Keratinocyte (primary cell): Measurements from ENCODE around the gene AKAP6. TPM values are rescaled to one million over a fixed set of nuclear protein-coding genes. Genes with fewer than 3 reads are reported as not detected.

Experiments
- DNase-seq: peaks from one replicate; pipeline ENCODE4 v3.0.0-alpha.2; 2011; ENCODE audit warnings: low read depth, missing footprints, low spot score
- FAIRE-seq: peaks from 2 replicates; lab custom pipeline; 2011; peaks lifted over from hg19 to GRCh38; lab: Jason Lieb, UNC
- H2AFZ ChIP-seq: 2 replicates; pipeline ENCODE4 v1.6.0; 2012; ENCODE audit warnings: low read length, control low read depth, inconsistent platforms; ENCODE audit not compliant: control insufficient read depth
- H3K27ac ChIP-seq: 2 replicates; pipeline ENCODE4 v1.5.1; 2011; ENCODE audit warnings: low read length; ENCODE audit not compliant: control insufficient read depth, insufficient read depth
- H3K27me3 ChIP-seq: 3 replicates; pipeline ENCODE4 v1.6.0; 2011; ENCODE audit warnings: low read length; ENCODE audit not compliant: control insufficient read depth, insufficient read depth; ENCODE audit errors: extremely low read depth
- H3K36me3 ChIP-seq, 2 experiments: 2 replicates in 1 of 2; 3 replicates in 1 of 2; pipeline ENCODE4 v1.5.1; 2011; ENCODE audit warnings: low read length in 2 of 2, mild to moderate bottlenecking in 1 of 2; ENCODE audit not compliant: control insufficient read depth in 2 of 2, insufficient read depth in 2 of 2; ENCODE audit errors: extremely low read depth in 1 of 2
- H3K4me1 ChIP-seq: 3 replicates; pipeline ENCODE4 v1.5.1; 2011; ENCODE audit warnings: low read length; ENCODE audit not compliant: control insufficient read depth, insufficient read depth; ENCODE audit errors: extremely low read depth
- H3K4me2 ChIP-seq: 3 replicates; pipeline ENCODE4 v1.6.0; 2011; ENCODE audit warnings: low read depth, low read length; ENCODE audit not compliant: control insufficient read depth, insufficient read depth; ENCODE audit errors: extremely low read depth
- H3K4me3 ChIP-seq, 3 experiments: fragments of 200-600 bp in 1 of 3; sonication (generic) in 1 of 3; 2 replicates in 2 of 3; 3 replicates in 1 of 3; pipeline ENCODE4 v1.5.1; 2011 to 2016; ENCODE audit warnings: low read length in 3 of 3, mild to moderate bottlenecking in 3 of 3, control low read depth in 2 of 3, inconsistent platforms in 1 of 3, low read depth in 1 of 3, mixed read lengths in 1 of 3, mixed run types in 1 of 3, moderate library complexity in 1 of 3; ENCODE audit not compliant: control insufficient read depth in 2 of 3, insufficient read depth in 2 of 3; ENCODE audit errors: extremely low read depth in 1 of 3
- H3K79me2 ChIP-seq: 2 replicates; pipeline ENCODE4 v1.6.0; 2012; ENCODE audit warnings: low read length; ENCODE audit not compliant: control insufficient read depth, insufficient read depth
- H3K9ac ChIP-seq: 3 replicates; pipeline ENCODE4 v1.6.0; 2011; ENCODE audit warnings: low read length; ENCODE audit not compliant: control insufficient read depth, insufficient read depth; ENCODE audit errors: extremely low read depth
- H3K9me1 ChIP-seq: 3 replicates; pipeline ENCODE4 v1.6.0; 2011; ENCODE audit warnings: low read length; ENCODE audit not compliant: control insufficient read depth, insufficient read depth; ENCODE audit errors: extremely low read depth
- H3K9me3 ChIP-seq: 2 replicates; pipeline ENCODE4 v1.5.1; 2012; ENCODE audit warnings: low read depth, low read length; ENCODE audit not compliant: control insufficient read depth
- H4K20me1 ChIP-seq: 3 replicates; pipeline ENCODE4 v1.6.0; 2011; ENCODE audit warnings: low read length; ENCODE audit not compliant: control insufficient read depth, insufficient read depth; ENCODE audit errors: extremely low read depth
- EZH2 ChIP-seq: IDR thresholded peaks from one replicate; pipeline ENCODE4 v1.6.1; 2012; ENCODE audit warnings: inconsistent platforms, mild to moderate bottlenecking, low read length, moderate library complexity
- dilution Hi-C: fragments of 300-500 bp; cut with MboI; formaldehyde crosslinking; loops from one replicate; pipeline ENCODE4 v1.7.0; 2020; ENCODE audit warnings: low sequenced_read_pairs; ENCODE audit not compliant: extremely low pct_ligation_motif_present
- polyA plus RNA-seq, 5 experiments: library from polyadenylated mRNA; depleted of rRNA in 3 of 5; stranded (reverse) in 3 of 5; stranded (forward) in 1 of 5; unstranded in 1 of 5; fragments of >200 nt; gene quantifications; 1 replicate in 1 of 5; 2 replicates in 3 of 5; 3 replicates in 1 of 5; pipeline versions ENCODE4 v1.2.1 to v1.2.3, GENCODE V29; 2011 to 2012; ENCODE audit warnings: missing spikeins in 2 of 5, low read depth in 1 of 5, low replicate concordance in 1 of 5
- TF ChIP-seq, protein P1 (sequence below), 3 experiments: IDR thresholded peaks in 1 of 3; conservative IDR thresholded peaks in 1 of 3; optimal IDR thresholded peaks in 1 of 3; 2 replicates in 2 of 3; 3 replicates in 1 of 3; pipeline versions ENCODE3 to v1.5.1; 2011; ENCODE audit warnings: low read length in 3 of 3, mild to moderate bottlenecking in 3 of 3, moderate library complexity in 2 of 3, control low read depth in 1 of 3, inconsistent platforms in 1 of 3; ENCODE audit not compliant: insufficient read depth in 2 of 3; ENCODE audit errors: extremely low read depth in 1 of 3

The AKAP6 gene
- polyA plus RNA-seq, 1 donor (not counting 4 experiments of a cell fraction or from before 2014, with no cell fraction given): 2.0 TPM

DNA sequence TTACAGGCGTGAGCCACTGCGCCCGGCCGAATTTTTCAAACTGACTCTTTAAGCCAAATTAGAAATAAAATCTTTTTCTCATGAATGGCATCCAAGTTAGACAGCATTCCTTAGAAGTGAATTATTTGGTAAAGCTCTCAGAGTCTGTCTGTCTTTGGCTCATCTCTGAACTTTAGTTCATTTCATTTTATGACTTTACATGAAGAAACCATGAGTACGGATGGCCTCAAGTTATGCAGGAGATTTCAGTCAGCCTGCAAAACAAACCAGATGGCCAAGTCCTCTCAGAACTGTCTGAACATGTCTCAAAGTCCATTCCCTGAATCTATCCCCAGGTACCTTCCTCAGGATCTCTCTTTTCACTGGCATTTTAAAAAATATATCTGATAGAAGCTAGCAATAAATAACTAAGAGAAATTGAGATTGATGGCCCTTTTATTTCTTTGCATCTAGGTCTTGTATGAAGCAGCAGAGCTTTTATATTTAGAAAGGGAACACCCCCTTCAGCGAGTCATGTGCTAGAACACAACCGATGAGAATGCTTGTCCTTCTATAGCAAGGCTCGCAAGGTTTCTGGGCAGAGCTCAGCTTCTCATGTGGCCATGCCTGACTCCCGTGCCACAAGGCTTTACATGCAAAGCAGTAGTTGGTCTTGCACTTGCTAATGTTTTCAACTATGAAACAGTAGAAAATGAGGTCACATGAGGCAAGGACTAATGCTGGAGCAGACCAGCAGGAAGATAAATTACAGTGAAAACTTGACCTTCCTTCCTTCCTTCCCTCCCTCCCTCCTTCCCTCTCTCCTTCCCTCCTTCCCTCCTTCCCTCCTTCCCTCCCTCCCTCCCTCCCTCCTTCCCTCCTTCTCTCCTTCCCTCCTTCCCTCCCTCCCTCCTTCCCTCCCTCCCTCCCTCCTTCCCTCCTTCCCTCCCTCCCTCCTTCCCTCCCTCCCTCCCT is 125.0 kb downstream of the AKAP6 start:
- Histone ChIP-seq H3K9ac (no peak overlapping the region), H3K79me2 (no peaks in the 10 kb centered on the region), H3K4me1 (peaks cover 6% of the 10 kb centered on the region), H2AFZ (no peak overlapping the region), H3K9me1 (no peaks in the 10 kb centered on the region), H3K9me3 (no peaks in the 10 kb centered on the region), H3K4me2 (peak overlapping the region; percentile 42), H3K4me3 (no peak overlapping the region), H3K27ac (no peak overlapping the region), H3K27me3 (no peaks in the 10 kb centered on the region), H4K20me1 (no peaks in the 10 kb centered on the region), H3K36me3 (no peaks in the 10 kb centered on the region)
- TF ChIP-seq EZH2: no peak
- TF ChIP-seq, protein P1, sequence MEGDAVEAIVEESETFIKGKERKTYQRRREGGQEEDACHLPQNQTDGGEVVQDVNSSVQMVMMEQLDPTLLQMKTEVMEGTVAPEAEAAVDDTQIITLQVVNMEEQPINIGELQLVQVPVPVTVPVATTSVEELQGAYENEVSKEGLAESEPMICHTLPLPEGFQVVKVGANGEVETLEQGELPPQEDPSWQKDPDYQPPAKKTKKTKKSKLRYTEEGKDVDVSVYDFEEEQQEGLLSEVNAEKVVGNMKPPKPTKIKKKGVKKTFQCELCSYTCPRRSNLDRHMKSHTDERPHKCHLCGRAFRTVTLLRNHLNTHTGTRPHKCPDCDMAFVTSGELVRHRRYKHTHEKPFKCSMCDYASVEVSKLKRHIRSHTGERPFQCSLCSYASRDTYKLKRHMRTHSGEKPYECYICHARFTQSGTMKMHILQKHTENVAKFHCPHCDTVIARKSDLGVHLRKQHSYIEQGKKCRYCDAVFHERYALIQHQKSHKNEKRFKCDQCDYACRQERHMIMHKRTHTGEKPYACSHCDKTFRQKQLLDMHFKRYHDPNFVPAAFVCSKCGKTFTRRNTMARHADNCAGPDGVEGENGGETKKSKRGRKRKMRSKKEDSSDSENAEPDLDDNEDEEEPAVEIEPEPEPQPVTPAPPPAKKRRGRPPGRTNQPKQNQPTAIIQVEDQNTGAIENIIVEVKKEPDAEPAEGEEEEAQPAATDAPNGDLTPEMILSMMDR (optimal IDR thresholded peaks at IDR 0.05 in 1 of 3, IDR thresholded peaks at IDR 0.05 in 1 of 3, conservative IDR thresholded peaks at IDR 0.05 in 1 of 3; ENCODE audit: extremely low read depth in 1 of 3, insufficient read depth in 2 of 3, low read length in 3 of 3): no peak
- FAIRE-seq (peak; percentile 41), DNase-seq (no peak)
- dilution Hi-C loops: no loop called here

DNA sequence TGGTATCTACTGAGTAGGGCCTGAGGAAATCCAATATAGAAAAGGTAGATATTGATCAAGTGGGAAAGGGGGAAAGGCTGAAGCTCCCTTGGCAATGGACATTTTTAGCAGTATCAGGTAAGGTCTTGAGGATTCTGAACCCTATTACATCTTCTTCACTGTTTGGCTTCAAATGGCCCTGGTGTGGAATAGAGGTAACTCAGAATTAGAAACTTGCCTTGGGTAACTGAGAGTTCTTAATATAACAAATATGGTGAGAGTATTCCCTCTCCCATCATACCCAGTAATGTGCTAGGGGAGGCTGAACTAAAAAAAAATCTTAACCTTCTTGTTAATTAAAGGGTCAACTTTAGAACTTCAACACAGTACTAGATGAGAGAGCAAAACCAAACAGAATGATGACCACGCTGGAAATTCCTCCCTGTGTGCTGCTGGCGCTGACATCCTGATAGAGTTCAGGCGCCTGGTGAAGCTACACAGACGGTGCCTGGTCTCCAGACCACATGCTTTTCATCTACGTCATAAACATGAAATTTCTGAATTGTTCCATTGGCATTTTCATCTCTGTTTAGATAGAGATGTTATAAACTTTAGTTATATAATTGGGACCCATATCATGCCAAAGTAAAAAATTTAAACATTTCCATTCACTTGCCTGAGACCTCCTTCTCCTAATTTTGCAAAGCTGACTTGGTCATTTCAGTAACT is 128.3 kb downstream of the AKAP6 start:
- no peak overlapping the region for H3K4me3 ChIP-seq
- H3K27ac ChIP-seq: no peak overlapping the region
- H3K9me1 ChIP-seq: no peaks in the 10 kb centered on the region
- H3K4me2 ChIP-seq: no peak overlapping the region
- TF ChIP-seq EZH2: no peak
- TF ChIP-seq, protein P1 (optimal IDR thresholded peaks at IDR 0.05 in 1 of 3, IDR thresholded peaks at IDR 0.05 in 1 of 3, conservative IDR thresholded peaks at IDR 0.05 in 1 of 3; ENCODE audit: extremely low read depth in 1 of 3, insufficient read depth in 2 of 3, low read length in 3 of 3): no peak
- H3K27me3 ChIP-seq: no peaks in the 10 kb centered on the region
- no peak for DNase-seq
- dilution Hi-C loops: no loop called here
- H3K79me2 ChIP-seq: no peaks in the 10 kb centered on the region
- H2AFZ ChIP-seq: no peak overlapping the region
- H3K9ac ChIP-seq: no peak overlapping the region
- no peaks in the 10 kb centered on the region for H3K9me3 ChIP-seq
- H3K36me3 ChIP-seq: no peaks in the 10 kb centered on the region
- H4K20me1 ChIP-seq: no peaks in the 10 kb centered on the region
- no peak for FAIRE-seq
- H3K4me1 ChIP-seq: peaks cover 6% of the 10 kb centered on the region
